Heart left ventricle (tissue), 13 donors: ENCODE results near the gene CACNG7.

Source experiments
- CTCF ChIP-seq, 12 donors: fragments of 200-600 bp; sonication (generic) in 4 of 12; IDR thresholded peaks; one replicate each; pipeline versions ENCODE4 v1.5.0 to v1.8.0; 2018 to 2022; ENCODE audit warnings: antibody characterized with exemption in 12 of 12, mild to moderate bottlenecking in 5 of 12
- POLR2A ChIP-seq, 2 donors: fragments of 450-650 bp; IDR thresholded peaks; one replicate each; pipeline ENCODE4 v1.6.1; 2017; ENCODE audit warnings: antibody characterized with exemption in 2 of 2, mild to moderate bottlenecking in 2 of 2, moderate library complexity in 2 of 2
- donor health status: ischemic (EF 13 %, LVEDD 7.1; RV severe dilation, severe dysfunction).
- donor health status: DM: no; HTN: yes; CAD: no.
- donor health status: DM: no; HTN: no; CAD: no.
- donor health status: ischemic (EF 25% LVEDD 6.9; RV normal size, moderate dysfunction).
- donor health status: ischemic (EF 25% LVEDD 5.7; RV mildly dilated, moderate dysfunction).
- donor health status: ischemic (EF 35%, LVEDD 5.7; RV mildly dilated, moderate dysfunction).
- donor health status: nonischemic (EF 11% LVEDD 7.7; RV severe dilation, severe dysfunction).
- donor health status: DM: yes; HTN: yes; CAD: no.
- donor health status: PGD.
- donor health status: ischemic (EF 29% LVEDD 5.4; RV normal size, mild dysfunction).
- donor health status: nonischemic (EF 23%, LVEDD 6.1; RV moderate dilation, normal function).

GRCh38 chr19:53883741-53884140 is 25.3 kb upstream of the CACNG7 start:
- no peak for TF ChIP-seq CTCF (IDR thresholded peaks at IDR 0.05)
- TF ChIP-seq POLR2A (IDR thresholded peaks at IDR 0.05) = no peak
